HAP-1 (cell line): Measurements from ENCODE around the gene TOGARAM2.

Experiments
- DNase-seq, 2 experiments: peaks; one replicate each; pipeline ENCODE4 v3.0.0-alpha.2; 2016 to 2020; ENCODE audit warnings: low spot score in 2 of 2
- H3K27me3 ChIP-seq: fragments of 250-450 bp; sonication (Bioruptor Pico); 2 replicates; pipeline ENCODE4 v1.5.1; 2020; ENCODE audit warnings: low read depth, mild to moderate bottlenecking, moderate library complexity
- H3K36me3 ChIP-seq: fragments of 250-450 bp; sonication (Bioruptor Pico); replicated peaks from 2 replicates; pipeline ENCODE4 v1.5.1; 2020; ENCODE audit warnings: mild to moderate bottlenecking
- H3K4me1 ChIP-seq: fragments of 250-450 bp; sonication (Bioruptor Pico); 2 replicates; pipeline ENCODE4 v1.5.1; 2020; ENCODE audit warnings: mild to moderate bottlenecking
- H3K4me3 ChIP-seq: fragments of 250-450 bp; sonication (Bioruptor Pico); 2 replicates; pipeline ENCODE4 v1.5.1; 2020; ENCODE audit warnings: mild to moderate bottlenecking, moderate library complexity
- H3K9me3 ChIP-seq: fragments of 250-450 bp; sonication (Bioruptor Pico); 2 replicates; pipeline ENCODE4 v1.5.1; 2020; ENCODE audit warnings: mild to moderate bottlenecking, moderate library complexity
- in situ Hi-C: fragments of 300-500 bp; cut with MboI; formaldehyde crosslinking; loops from 3 replicates; pipeline ENCODE4 v1.14.3; 2020; ENCODE audit warnings: low sequenced_read_pairs, inconsistent platforms, mixed read lengths

Gene TOGARAM2

GRCh38 chr2:28981016-28981441 lies at the start of gene TOGARAM2:
Gene TOGARAM2 (plus strand): TSS chr2:28981298. CDS start chr2:28994835, 13,537 bp downstream.
- H3K9me3 ChIP-seq: no peaks in the 10 kb centered on the region
- H3K36me3 ChIP-seq: no peaks in the 10 kb centered on the region
- no peaks in the 10 kb centered on the region for H3K27me3 ChIP-seq
- no peak within 1 kb of the TSS for H3K4me3 ChIP-seq
- in situ Hi-C loops: no loop called here
- no peaks in the 10 kb centered on the region for H3K4me1 ChIP-seq
- no peak for DNase-seq

GRCh38 chr2:28934769-28935168 lies 46.3 kb upstream of the TOGARAM2 start:
- in situ Hi-C loops: no loop called here
- no peaks in the 10 kb centered on the region for H3K27me3 ChIP-seq
- no peaks in the 10 kb centered on the region for H3K4me1 ChIP-seq
- H3K4me3 ChIP-seq: no peak overlapping the region
- DNase-seq: no peak
- H3K36me3 ChIP-seq: peaks cover 86% of the 10 kb centered on the region
- no peaks in the 10 kb centered on the region for H3K9me3 ChIP-seq

GRCh38 chr2:28941008-28941407 lies 40.1 kb upstream of the TOGARAM2 start:
- Histone ChIP-seq H3K4me1 (no peaks in the 10 kb centered on the region), H3K27me3 (no peaks in the 10 kb centered on the region), H3K9me3 (no peaks in the 10 kb centered on the region), H3K36me3 (peaks cover 90% of the 10 kb centered on the region), H3K4me3 (no peak overlapping the region)
- no peak for DNase-seq
- in situ Hi-C loops: no loop called here

GRCh38 chr2:28944535-28945248 lies 36.4 kb upstream of the TOGARAM2 start:
- Histone ChIP-seq H3K9me3 (peaks cover 8% of the 10 kb centered on the region), H3K36me3 (peaks cover 89% of the 10 kb centered on the region), H3K4me1 (no peaks in the 10 kb centered on the region), H3K4me3 (no peak overlapping the region), H3K27me3 (no peaks in the 10 kb centered on the region)
- DNase-seq: no peak
- in situ Hi-C loops: no loop called here

- Histone ChIP-seq H3K4me1 (peaks cover 28% of the 10 kb centered on the region), H3K4me3 (no peak overlapping the region), H3K27me3 (no peaks in the 10 kb centered on the region), H3K9me3 (peaks cover 8% of the 10 kb centered on the region), H3K36me3 (peaks cover 59% of the 10 kb centered on the region)
- in situ Hi-C loops: no loop called here
- no peak for DNase-seq
Measured at GRCh38 chr2:28948160-28948559, 32.9 kb upstream of the TOGARAM2 start.

- Histone ChIP-seq H3K4me3 (no peak overlapping the region), H3K9me3 (peaks cover 8% of the 10 kb centered on the region), H3K27me3 (no peaks in the 10 kb centered on the region), H3K36me3 (peaks cover 48% of the 10 kb centered on the region), H3K4me1 (peaks cover 38% of the 10 kb centered on the region)
- in situ Hi-C loops: no loop called here
- no peak for DNase-seq
Measured at GRCh38 chr2:28949190-28949589, 31.9 kb upstream of the TOGARAM2 start.

GRCh38 chr2:28949617-28950305 lies 31.3 kb upstream of the TOGARAM2 start:
- peaks cover 44% of the 10 kb centered on the region for H3K4me1 ChIP-seq
- DNase-seq: no peak
- in situ Hi-C loops: loop anchor here (10.0 to 25.0 kb wide), 2 partner anchors 975 to 1113 kb away; partner anchors contain the start of gene ALK
- H3K36me3 ChIP-seq: peaks cover 43% of the 10 kb centered on the region
- H3K9me3 ChIP-seq: peaks cover 8% of the 10 kb centered on the region
- no peak overlapping the region for H3K4me3 ChIP-seq
- no peaks in the 10 kb centered on the region for H3K27me3 ChIP-seq

GRCh38 chr2:28950941-28951630 lies 30.0 kb upstream of the TOGARAM2 start:
- Histone ChIP-seq H3K27me3 (no peaks in the 10 kb centered on the region), H3K9me3 (peaks cover 8% of the 10 kb centered on the region), H3K4me3 (no peak overlapping the region), H3K4me1 (peaks cover 57% of the 10 kb centered on the region), H3K36me3 (peaks cover 29% of the 10 kb centered on the region)
- peak; percentile 72 to 75 for DNase-seq
- in situ Hi-C loops: loop anchor here (10.0 to 25.0 kb wide), 2 partner anchors 974 to 1111 kb away; partner anchors contain the start of gene ALK

- Histone ChIP-seq H3K36me3 (peaks cover 19% of the 10 kb centered on the region), H3K4me3 (no peak overlapping the region), H3K4me1 (peaks cover 62% of the 10 kb centered on the region), H3K27me3 (no peaks in the 10 kb centered on the region), H3K9me3 (peaks cover 8% of the 10 kb centered on the region)
- in situ Hi-C loops: loop anchor here (10.0 to 25.0 kb wide), 2 partner anchors 973 to 1110 kb away; partner anchors contain the start of gene ALK
- DNase-seq: peak; percentile 25 to 90
Measured at GRCh38 chr2:28951910-28952835, 28.9 kb upstream of the TOGARAM2 start.

- Histone ChIP-seq H3K4me1 (peaks cover 62% of the 10 kb centered on the region), H3K4me3 (no peak overlapping the region), H3K27me3 (no peaks in the 10 kb centered on the region), H3K36me3 (peaks cover 15% of the 10 kb centered on the region), H3K9me3 (peaks cover 8% of the 10 kb centered on the region)
- peak in 1 of 2 experiments; percentile 67 for DNase-seq
- in situ Hi-C loops: loop anchor here (10.0 to 25.0 kb wide), 2 partner anchors 972 to 1109 kb away; partner anchors contain the start of gene ALK
Measured at GRCh38 chr2:28952836-28953211, 28.3 kb upstream of the TOGARAM2 start.

- DNase-seq: no peak
- Histone ChIP-seq H3K4me3 (no peak overlapping the region), H3K27me3 (no peaks in the 10 kb centered on the region), H3K9me3 (no peaks in the 10 kb centered on the region), H3K4me1 (peaks cover 60% of the 10 kb centered on the region), H3K36me3 (no peaks in the 10 kb centered on the region)
- in situ Hi-C loops: loop anchor here (5.0 to 25.0 kb wide), 3 partner anchors 237 to 1107 kb away; partner anchors contain the start of gene ALK
Measured at GRCh38 chr2:28955467-28955866, 25.6 kb upstream of the TOGARAM2 start.

- Histone ChIP-seq H3K4me3 (peak overlapping the region; percentile 3; the same call in 1 of the 2 replicates), H3K4me1 (peaks cover 52% of the 10 kb centered on the region), H3K27me3 (no peaks in the 10 kb centered on the region), H3K36me3 (no peaks in the 10 kb centered on the region), H3K9me3 (no peaks in the 10 kb centered on the region)
- peak; percentile 57 to 78 for DNase-seq
- in situ Hi-C loops: loop anchor here (5.0 to 25.0 kb wide), 3 partner anchors 236 to 1106 kb away; partner anchors contain the start of gene ALK
Measured at GRCh38 chr2:28956415-28956826, 24.7 kb upstream of the TOGARAM2 start.
